Liver (tissue), 3 donors: Measurements from ENCODE around the gene TEP1.

Source experiments
- CTCF ChIP-seq: fragments of 150-350 bp; IDR thresholded peaks from 2 replicates; pipeline ENCODE4 v1.5.1; 2017; ENCODE audit warnings: improper control_type of control experiment, low read depth, low read length; ENCODE audit not compliant: missing input control
- RAD21 ChIP-seq, 2 donors: IDR thresholded peaks; 2 replicates each; pipeline ENCODE4 v1.6.1; 2016; ENCODE audit warnings: antibody characterized with exemption in 2 of 2, mild to moderate bottlenecking in 2 of 2
- donor health status: healthy.
- donor health status: healthy.

DNA sequence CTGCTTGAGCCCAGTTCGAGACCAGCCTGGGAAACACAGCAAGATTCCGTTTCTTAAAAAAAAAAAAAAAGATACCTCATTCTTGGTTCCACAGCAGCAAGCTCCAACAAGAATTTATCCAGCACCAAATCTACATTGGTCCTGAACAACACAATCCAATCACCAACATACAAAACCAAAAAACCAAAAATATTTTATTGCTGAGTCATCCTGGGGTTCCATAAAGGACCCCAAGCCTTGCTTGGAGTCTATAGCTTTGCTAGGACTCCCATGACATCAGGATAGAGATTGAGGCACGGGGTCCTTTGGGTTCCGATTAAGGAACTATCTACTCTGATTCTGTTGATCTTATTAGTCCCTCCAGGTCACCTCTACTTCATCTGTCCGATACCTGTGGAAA is 33.6 kb upstream of the TEP1 start:
- no peak for TF ChIP-seq RAD21 (IDR thresholded peaks at IDR 0.05)
- no peak for TF ChIP-seq CTCF
